HL-60 (cell line): ENCODE results near the gene LLPH.

ENCODE experiments used
- DNase-seq, 2 experiments: peaks; one replicate each; pipeline ENCODE4 v3.0.0-alpha.2; 2010 to 2020; ENCODE audit warnings: low read depth in 1 of 2, low spot score in 1 of 2
- H3K27ac ChIP-seq: fragments of 250-450 bp; sonication (Bioruptor Pico); replicated peaks from 2 replicates; pipeline ENCODE4 v1.5.1; 2020; ENCODE audit warnings: mild to moderate bottlenecking, moderate library complexity
- H3K27me3 ChIP-seq: fragments of 250-450 bp; sonication (Bioruptor Pico); 2 replicates; pipeline ENCODE4 v1.5.1; 2021; ENCODE audit warnings: mild to moderate bottlenecking, moderate library complexity; ENCODE audit not compliant: insufficient read depth, poor library complexity, severe bottlenecking
- H3K4me3 ChIP-seq: replicated peaks from 2 replicates; pipeline ENCODE4 v1.5.1; 2011; ENCODE audit warnings: mild to moderate bottlenecking, control low read depth, low read length; ENCODE audit not compliant: insufficient read depth
- CTCF ChIP-seq: IDR thresholded peaks from one replicate; pipeline ENCODE4 v1.5.1; 2011; ENCODE audit warnings: low read length, control low read depth, inconsistent platforms; ENCODE audit not compliant: insufficient read depth
- GABPA ChIP-seq: IDR thresholded peaks from 2 replicates; pipeline ENCODE4 v1.6.1; 2012; ENCODE audit warnings: low read depth
- POLR2AphosphoS5 ChIP-seq: IDR thresholded peaks from 2 replicates; pipeline ENCODE4 v1.6.1; 2012; ENCODE audit warnings: low read depth
- REST ChIP-seq: IDR thresholded peaks from 2 replicates; pipeline ENCODE4 v1.6.1; 2012; ENCODE audit warnings: low read depth; ENCODE audit not compliant: insufficient replicate concordance
- SPI1 ChIP-seq: IDR thresholded peaks from 2 replicates; pipeline ENCODE4 v1.6.1; 2012; ENCODE audit warnings: low read depth, mild to moderate bottlenecking, borderline replicate concordance

The LLPH gene

GRCh38 chr12:66085213-66085612 is 45.3 kb downstream of the LLPH start:
- no peak overlapping the region for H3K4me3 ChIP-seq
- no peak for DNase-seq
- H3K27me3 ChIP-seq: peaks cover 4% of the 10 kb centered on the region
- H3K27ac ChIP-seq: no peak overlapping the region
- no peak for TF ChIP-seq SPI1
- TF ChIP-seq REST: no peak
- TF ChIP-seq POLR2AphosphoS5: no peak
- no peak for TF ChIP-seq GABPA
- TF ChIP-seq CTCF: no peak

- peaks cover 4% of the 10 kb centered on the region for H3K27me3 ChIP-seq
- TF ChIP-seq CTCF: no peak
- no peak for TF ChIP-seq POLR2AphosphoS5
- no peak for TF ChIP-seq SPI1
- no peak for TF ChIP-seq REST
- no peak for TF ChIP-seq GABPA
- no peak overlapping the region for H3K27ac ChIP-seq
- H3K4me3 ChIP-seq: no peak overlapping the region
- DNase-seq: no peak
Observed at GRCh38 chr12:66083766-66084165, 46.8 kb downstream of the LLPH start.

GRCh38 chr12:66082744-66083143 is 47.8 kb downstream of the LLPH start:
- Histone ChIP-seq H3K27ac (no peak overlapping the region), H3K4me3 (no peak overlapping the region), H3K27me3 (peaks cover 4% of the 10 kb centered on the region)
- DNase-seq: no peak
- TF ChIP-seq POLR2AphosphoS5 (no peak), SPI1 (no peak), GABPA (no peak), CTCF (no peak), REST (no peak)
